Left lung (tissue), 10 donors: ENCODE results near the gene TTLL8. TPM values are rescaled to one million over a fixed set of nuclear protein-coding genes. Genes with fewer than 3 reads are reported as not detected.

Source experiments
- ATAC-seq: fragments of 200-7000 bp; cut with Tn5 transposase; one replicate; pipeline ENCODE4 v1.9.1; 2020; ENCODE audit warnings: moderate library complexity
- DNase-seq, 4 donors: peaks; one replicate each; pipeline ENCODE4 v3.0.0-alpha.2; 2013 to 2020
- H3K27ac ChIP-seq, 2 donors: fragments of 200-600 bp; sonication (generic) in 1 of 2; one replicate each; pipeline versions ENCODE4 v1.5.0 to v1.8.0; 2020 to 2021
- H3K27me3 ChIP-seq, 2 donors: fragments of 200-600 bp; sonication (generic) in 1 of 2; one replicate each; pipeline versions ENCODE4 v1.5.0 to v1.8.0; 2020 to 2021
- H3K36me3 ChIP-seq, 2 donors: fragments of 200-600 bp; sonication (generic) in 1 of 2; one replicate each; pipeline versions ENCODE4 v1.5.0 to v1.8.0; 2020 to 2021
- H3K4me1 ChIP-seq, 2 donors: fragments of 200-600 bp; one replicate each; pipeline ENCODE4 v1.8.0; 2021
- H3K4me3 ChIP-seq, 2 donors: fragments of 200-600 bp; sonication (generic) in 1 of 2; one replicate each; pipeline versions ENCODE4 v1.5.0 to v1.8.0; 2020 to 2021; ENCODE audit warnings: mild to moderate bottlenecking in 1 of 2
- H3K9me3 ChIP-seq, 2 donors: fragments of 200-600 bp; sonication (generic) in 1 of 2; one replicate each; pipeline versions ENCODE4 v1.5.0 to v1.8.0; 2020 to 2021
- CTCF ChIP-seq, 2 donors: fragments of 200-600 bp; sonication (generic) in 1 of 2; IDR thresholded peaks; one replicate each; pipeline versions ENCODE4 v1.5.0 to v1.8.0; 2021; ENCODE audit warnings: antibody characterized with exemption in 2 of 2
- intact Hi-C, 2 donors: fragments of 100-400 bp; cut with DNase I; formaldehyde crosslinking; loops; one replicate each; pipeline versions ENCODE4 v1.11.2 to v1.14.2; 2022
- polyA plus RNA-seq, 6 donors: library from polyadenylated mRNA; unstranded; fragments of 120-200 nt; gene quantifications; one replicate each; pipeline ENCODE4 v1.2.1, GENCODE V29; 2013; ENCODE audit not compliant: insufficient read length in 6 of 6
- total RNA-seq, 2 donors: library from RNA; stranded (reverse); fragmentation: NEBNext Ultra II Directional; extraction: Animal tissue kit (Norgen Biotek cat#: 25700); gene quantifications; one replicate each; pipeline ENCODE4 v1.2.1, GENCODE V29; 2021
- donor health status: DM: no; HTN: yes; CAD: no.
- donor health status: DM: no; HTN: no; CAD: no.

Gene TTLL8
- total and polyA plus RNA-seq, 8 donors, result not detected

- no peaks in the 10 kb centered on the region for H3K27me3 ChIP-seq
- DNase-seq (peak in 1 of 4 donors; percentile 74), ATAC-seq (no peak)
- H3K36me3 ChIP-seq, result no peaks in the 10 kb centered on the region
- no peak for TF ChIP-seq CTCF (IDR thresholded peaks at IDR 0.05)
- intact Hi-C loops, result no loop called here
- no peak overlapping the region for H3K27ac ChIP-seq
- H3K4me1 ChIP-seq, result peaks cover 0 to 16% of the 10 kb centered on the region in 2 donors
- H3K4me3 ChIP-seq, result no peak overlapping the region
- peaks cover 0 to 10% of the 10 kb centered on the region in 2 donors for H3K9me3 ChIP-seq
Observed at GRCh38 chr22:49994361-49995040, 63.6 kb downstream of the TTLL8 start.

- Histone ChIP-seq H3K4me1 (peaks cover 0 to 9% of the 10 kb centered on the region in 2 donors), H3K36me3 (no peaks in the 10 kb centered on the region), H3K4me3 (no peak overlapping the region), H3K27ac (no peak overlapping the region), H3K27me3 (no peaks in the 10 kb centered on the region), H3K9me3 (peaks cover 0 to 10% of the 10 kb centered on the region in 2 donors)
- intact Hi-C loops, result no loop called here
- DNase-seq (peak in 1 of 4 donors; percentile 64), ATAC-seq (no peak)
- no peak for TF ChIP-seq CTCF (IDR thresholded peaks at IDR 0.05)
Observed at GRCh38 chr22:49993649-49994360, 64.3 kb downstream of the TTLL8 start.

GRCh38 chr22:49992921-49993648, 65.0 kb downstream of the TTLL8 start:
- intact Hi-C loops, result no loop called here
- no peaks in the 10 kb centered on the region for H3K36me3 ChIP-seq
- H3K4me1 ChIP-seq, result peaks cover 0 to 8% of the 10 kb centered on the region in 2 donors
- H3K9me3 ChIP-seq, result peaks cover 0 to 10% of the 10 kb centered on the region in 2 donors
- peak; percentile 93 for ATAC-seq
- DNase-seq, result peak in 2 of 4 donors; percentile 69 to 93
- H3K4me3 ChIP-seq, result no peak overlapping the region
- no peaks in the 10 kb centered on the region for H3K27me3 ChIP-seq
- H3K27ac ChIP-seq, result no peak overlapping the region
- peak; percentile 63 to 88 for TF ChIP-seq CTCF (IDR thresholded peaks at IDR 0.05)

GRCh38 chr22:49991907-49992533, 66.1 kb downstream of the TTLL8 start:
- no peak overlapping the region for H3K27ac ChIP-seq
- intact Hi-C loops, result no loop called here
- ATAC-seq, result no peak
- no peak for TF ChIP-seq CTCF (IDR thresholded peaks at IDR 0.05)
- no peak overlapping the region for H3K4me3 ChIP-seq
- peaks cover 0 to 10% of the 10 kb centered on the region in 2 donors for H3K9me3 ChIP-seq
- no peaks in the 10 kb centered on the region for H3K36me3 ChIP-seq
- no peaks in the 10 kb centered on the region for H3K27me3 ChIP-seq
- DNase-seq, result no peak
- H3K4me1 ChIP-seq, result peaks cover 0 to 8% of the 10 kb centered on the region in 2 donors
